Measurements from ENCODE around the gene CCDC83.
"Not testable (repeated sequence)": the region's sequence is repeated elsewhere in the genome, so short reads cannot be mapped to it uniquely, and the experiment has no call there.

Gene CCDC83

GRCh38 chr11:85848006-85848405 is 7.2 kb upstream of the CCDC83 start:
- DNase-seq (ENCODE audit: low read depth), result no peak
- H3K4me3 ChIP-seq (ENCODE audit: low read depth, low read length), result no peak overlapping the region
- TF ChIP-seq, protein P1, sequence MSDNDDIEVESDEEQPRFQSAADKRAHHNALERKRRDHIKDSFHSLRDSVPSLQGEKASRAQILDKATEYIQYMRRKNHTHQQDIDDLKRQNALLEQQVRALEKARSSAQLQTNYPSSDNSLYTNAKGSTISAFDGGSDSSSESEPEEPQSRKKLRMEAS (IDR thresholded peaks at IDR 0.05; ENCODE audit: low read depth, low read length), result no peak
- TF ChIP-seq POLR2A (IDR thresholded peaks at IDR 0.05; ENCODE audit: extremely low read depth, insufficient read length) (no peak), MYC (IDR thresholded peaks at IDR 0.05; ENCODE audit: low read depth, low read length) (no peak)
- TF ChIP-seq, protein P2, sequence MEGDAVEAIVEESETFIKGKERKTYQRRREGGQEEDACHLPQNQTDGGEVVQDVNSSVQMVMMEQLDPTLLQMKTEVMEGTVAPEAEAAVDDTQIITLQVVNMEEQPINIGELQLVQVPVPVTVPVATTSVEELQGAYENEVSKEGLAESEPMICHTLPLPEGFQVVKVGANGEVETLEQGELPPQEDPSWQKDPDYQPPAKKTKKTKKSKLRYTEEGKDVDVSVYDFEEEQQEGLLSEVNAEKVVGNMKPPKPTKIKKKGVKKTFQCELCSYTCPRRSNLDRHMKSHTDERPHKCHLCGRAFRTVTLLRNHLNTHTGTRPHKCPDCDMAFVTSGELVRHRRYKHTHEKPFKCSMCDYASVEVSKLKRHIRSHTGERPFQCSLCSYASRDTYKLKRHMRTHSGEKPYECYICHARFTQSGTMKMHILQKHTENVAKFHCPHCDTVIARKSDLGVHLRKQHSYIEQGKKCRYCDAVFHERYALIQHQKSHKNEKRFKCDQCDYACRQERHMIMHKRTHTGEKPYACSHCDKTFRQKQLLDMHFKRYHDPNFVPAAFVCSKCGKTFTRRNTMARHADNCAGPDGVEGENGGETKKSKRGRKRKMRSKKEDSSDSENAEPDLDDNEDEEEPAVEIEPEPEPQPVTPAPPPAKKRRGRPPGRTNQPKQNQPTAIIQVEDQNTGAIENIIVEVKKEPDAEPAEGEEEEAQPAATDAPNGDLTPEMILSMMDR (IDR thresholded peaks at IDR 0.05; ENCODE audit: low read depth, low read length), result no peak

DNA sequence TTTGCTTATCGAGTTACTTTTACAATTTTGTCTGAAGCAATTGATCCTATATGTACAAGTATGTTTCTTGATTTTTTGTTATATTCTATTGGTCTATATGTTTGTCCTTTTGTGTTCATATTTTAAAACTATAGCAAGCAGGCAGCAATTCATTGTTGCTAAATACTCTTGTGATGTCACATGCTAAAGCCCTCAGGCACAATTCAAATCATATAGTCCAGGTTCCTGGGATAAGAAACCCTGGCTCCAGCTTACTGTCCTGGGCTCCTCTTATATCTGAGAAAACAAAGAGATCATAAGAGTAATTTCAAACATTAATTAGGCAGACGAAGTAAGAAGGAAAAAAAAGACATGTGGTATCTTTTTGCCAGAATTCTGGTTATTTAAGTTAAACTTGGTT is 6.6 kb upstream of the CCDC83 start:
- DNase-seq (ENCODE audit: low read depth), result no peak
- no peak overlapping the region for H3K4me3 ChIP-seq (ENCODE audit: low read depth, low read length)
- TF ChIP-seq POLR2A (IDR thresholded peaks at IDR 0.05; ENCODE audit: extremely low read depth, insufficient read length) (no peak), MYC (IDR thresholded peaks at IDR 0.05; ENCODE audit: low read depth, low read length) (no peak)
- TF ChIP-seq, protein P1 (IDR thresholded peaks at IDR 0.05; ENCODE audit: low read depth, low read length), result no peak
- TF ChIP-seq, protein P2 (IDR thresholded peaks at IDR 0.05; ENCODE audit: low read depth, low read length), result no peak

- DNase-seq (ENCODE audit: low read depth); H3K4me3 ChIP-seq (ENCODE audit: low read depth, low read length): not testable (repeated sequence)
Observed at GRCh38 chr11:85852754-85853153, 2.4 kb upstream of the CCDC83 start.

DNA sequence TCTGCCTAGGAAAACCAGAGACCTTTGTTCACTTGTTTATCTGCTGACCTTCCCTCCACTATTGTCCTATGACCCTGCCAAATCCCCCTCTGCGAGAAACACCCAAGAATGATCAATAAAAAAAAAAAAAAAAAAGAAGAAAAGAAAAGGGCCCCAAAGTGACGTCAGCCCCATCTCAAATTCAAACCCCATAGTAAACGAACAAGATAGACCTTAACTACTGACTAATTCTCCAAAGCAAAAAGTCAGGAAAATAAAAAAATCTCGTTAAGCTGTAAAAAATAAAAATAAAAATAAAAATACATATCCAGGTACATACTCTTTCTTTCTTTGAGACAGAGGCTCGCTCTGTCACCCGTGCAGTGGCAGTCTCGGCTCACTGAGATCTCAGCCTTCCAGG is 1.6 kb upstream of the CCDC83 start:
- H3K4me3 ChIP-seq (ENCODE audit: low read depth, low read length); DNase-seq (ENCODE audit: low read depth): not testable (repeated sequence)

DNA sequence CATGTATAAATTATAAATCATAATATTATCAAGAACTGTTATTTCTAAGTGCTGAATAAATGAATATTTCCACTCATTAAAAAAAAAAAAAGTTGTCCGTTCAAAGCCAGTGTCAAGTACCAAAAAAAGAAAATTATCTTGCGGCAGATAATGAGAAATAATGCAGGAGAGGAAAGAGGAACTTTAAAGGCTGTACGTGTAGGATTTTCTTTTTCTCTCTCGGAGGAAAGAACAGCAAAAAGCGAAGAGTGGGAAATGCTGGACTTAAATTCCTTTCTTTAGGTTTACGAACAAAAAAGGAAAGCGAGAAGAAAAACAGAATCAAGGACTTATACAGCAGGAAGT is 999 bp upstream of the CCDC83 start:
- DNase-seq (ENCODE audit: low read depth), result no peak
- peak overlapping the region; percentile 68 for H3K4me3 ChIP-seq (ENCODE audit: low read depth, low read length)
- no peak for TF ChIP-seq POLR2A (IDR thresholded peaks at IDR 0.05; ENCODE audit: extremely low read depth, insufficient read length)
- TF ChIP-seq MYC (IDR thresholded peaks at IDR 0.05; ENCODE audit: low read depth, low read length), result no peak
- TF ChIP-seq, protein P2 (IDR thresholded peaks at IDR 0.05; ENCODE audit: low read depth, low read length), result no peak
- TF ChIP-seq, protein P1 (IDR thresholded peaks at IDR 0.05; ENCODE audit: low read depth, low read length), result no peak

GRCh38 chr11:85854557-85855340 is 434 bp upstream of the CCDC83 start:
- TF ChIP-seq, protein P1 (IDR thresholded peaks at IDR 0.05; ENCODE audit: low read depth, low read length), result peak; percentile 60; the same call in 1 of the 2 replicates
- TF ChIP-seq MYC (IDR thresholded peaks at IDR 0.05; ENCODE audit: low read depth, low read length) (no peak), POLR2A (IDR thresholded peaks at IDR 0.05; ENCODE audit: extremely low read depth, insufficient read length) (peak; percentile 19)
- TF ChIP-seq, protein P2 (IDR thresholded peaks at IDR 0.05; ENCODE audit: low read depth, low read length), result peak; percentile 45
- DNase-seq (ENCODE audit: low read depth), result peak; percentile 97
- peak overlapping the region; percentile 68 for H3K4me3 ChIP-seq (ENCODE audit: low read depth, low read length)

DNA sequence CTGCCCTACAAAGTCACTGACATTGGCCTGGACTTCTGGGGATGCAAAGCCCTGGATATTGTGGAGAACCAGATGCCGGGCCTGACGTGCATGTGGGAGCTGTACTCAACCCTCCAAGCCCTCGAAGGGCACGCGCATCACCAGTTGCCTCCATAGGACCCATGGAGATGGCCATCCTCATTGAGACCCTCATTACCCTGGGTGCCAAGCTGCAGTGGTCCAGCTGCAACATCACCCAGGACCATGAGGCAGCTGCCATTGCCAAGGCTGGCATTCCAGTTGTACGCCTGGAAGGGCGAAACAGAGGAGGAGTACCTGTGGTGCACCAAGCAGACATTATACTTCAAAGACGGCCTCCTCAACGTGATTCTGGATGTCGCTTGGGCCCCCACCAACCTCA is 1.9 kb downstream of the CCDC83 start:
- TF ChIP-seq, protein P1 (IDR thresholded peaks at IDR 0.05; ENCODE audit: low read depth, low read length), result no peak
- TF ChIP-seq MYC (IDR thresholded peaks at IDR 0.05; ENCODE audit: low read depth, low read length) (no peak), POLR2A (IDR thresholded peaks at IDR 0.05; ENCODE audit: extremely low read depth, insufficient read length) (no peak)
- TF ChIP-seq, protein P2 (IDR thresholded peaks at IDR 0.05; ENCODE audit: low read depth, low read length), result no peak
- DNase-seq (ENCODE audit: low read depth), result no peak

DNA sequence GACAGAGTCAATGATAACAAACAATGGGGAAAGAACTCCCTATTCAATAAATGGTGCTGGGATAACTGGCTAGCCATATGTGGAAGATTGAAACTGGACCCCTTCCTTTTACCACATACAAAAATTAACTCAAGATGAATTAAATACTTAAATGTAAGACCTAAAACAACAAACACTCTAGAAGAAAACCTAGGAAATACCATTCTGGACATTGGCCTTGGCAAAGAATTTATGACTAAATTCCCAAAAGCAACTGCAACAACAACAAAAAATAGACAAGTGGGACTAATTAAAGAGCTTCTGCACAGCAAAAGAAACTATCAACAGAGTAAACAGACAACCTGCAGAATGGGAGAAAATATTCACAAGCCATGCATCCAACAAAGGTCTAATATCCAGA is 4.4 kb downstream of the CCDC83 start:
- DNase-seq (ENCODE audit: low read depth); H3K4me3 ChIP-seq (ENCODE audit: low read depth, low read length): not testable (repeated sequence)

More for the DNA sequence above, 1.9 kb downstream of the CCDC83 start:
- H3K4me3 ChIP-seq (ENCODE audit: low read depth, low read length), result no peak overlapping the region
